HG02938 (cell line): ENCODE results near the gene COCH.
A peak's percentile ranks its signal among the peaks of the same experiment; 100 is the strongest.
"Not testable (repeated sequence)": the region's sequence is repeated elsewhere in the genome, so short reads cannot be mapped to it uniquely, and the experiment has no call there.

Experiments used
- ATAC-seq: cut with Tn5 transposase; IDR thresholded peaks from one replicate; pipeline ENCODE4 v1.9.1; 2021; ENCODE audit warnings: mild to moderate bottlenecking, moderate library complexity; ENCODE audit not compliant: unreplicated experiment

Gene COCH

DNA sequence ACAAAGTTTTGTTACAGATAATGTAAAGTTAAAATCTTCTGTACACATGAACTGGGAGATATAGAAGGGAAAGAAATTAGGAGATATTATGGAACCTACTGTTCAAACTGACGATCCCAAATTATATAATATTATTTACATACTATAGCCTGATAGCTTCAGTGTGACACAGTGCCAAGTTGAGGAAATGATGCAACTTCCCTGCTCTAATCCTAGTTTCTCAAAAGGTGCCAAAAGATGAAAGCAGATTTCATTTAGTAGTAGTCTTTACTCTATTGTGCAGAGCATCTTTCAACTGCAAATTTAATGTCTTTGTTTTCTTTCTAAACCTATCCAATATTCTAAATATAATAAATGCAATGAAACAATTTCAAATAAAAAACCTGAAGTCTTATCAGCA, 46.9 kb downstream of the COCH start:
- ATAC-seq = no peak

DNA sequence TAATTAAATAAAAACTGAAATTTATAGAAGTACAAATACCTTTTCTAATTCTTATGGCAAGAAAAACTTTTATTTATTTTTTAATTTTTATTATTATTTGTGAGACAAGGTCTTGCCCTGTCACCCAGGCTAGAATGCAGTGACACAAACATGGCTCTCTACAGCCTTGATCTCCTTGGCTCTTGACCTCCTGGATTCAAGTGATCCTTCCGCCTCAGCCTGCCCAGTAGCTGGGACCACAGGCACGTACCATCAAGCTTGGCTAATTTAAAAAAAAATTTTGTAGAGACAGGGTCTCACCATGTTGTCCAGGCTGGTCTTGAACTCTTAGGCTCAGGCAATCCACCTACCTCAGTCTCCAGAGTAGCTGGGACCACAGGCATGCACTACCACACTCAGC, 47.4 kb downstream of the COCH start:
- no peak for ATAC-seq

DNA sequence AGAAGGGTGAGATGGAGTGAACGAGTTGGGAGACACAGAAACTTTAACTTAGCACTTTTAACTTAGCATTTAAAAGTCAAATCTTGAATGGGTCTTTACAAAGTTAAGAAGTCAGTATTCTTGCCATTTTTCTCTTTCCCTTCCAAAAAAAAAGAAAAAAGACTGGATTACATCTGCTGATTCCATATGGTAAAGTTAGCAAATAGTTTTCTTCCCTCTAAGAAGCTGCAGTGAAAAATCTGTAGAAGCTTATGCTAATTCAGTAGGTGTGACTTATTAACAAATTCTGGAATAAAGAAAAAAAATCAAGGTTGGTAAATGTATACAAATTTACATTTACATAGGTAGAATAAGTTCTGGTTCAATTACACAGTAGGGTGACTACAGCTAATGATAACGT, 50.9 kb downstream of the COCH start:
- ATAC-seq = no peak

DNA sequence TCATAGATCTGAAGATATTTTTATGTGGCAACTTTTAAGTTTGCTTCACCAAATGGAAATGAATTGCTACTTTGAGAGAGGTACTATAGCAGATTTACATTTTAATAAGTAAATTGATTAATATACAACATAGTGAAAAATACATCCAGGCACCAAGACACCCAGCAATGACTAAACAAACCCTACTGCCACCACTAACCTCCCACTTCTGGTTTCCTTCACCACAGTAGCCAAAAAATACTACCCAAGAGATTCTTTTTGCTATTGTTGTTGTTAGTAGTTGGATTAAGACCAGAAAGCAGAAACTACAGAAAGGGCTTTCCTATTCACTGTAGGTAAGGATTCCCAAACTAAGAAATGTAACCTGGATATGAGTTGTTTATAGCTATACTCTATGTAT, 54.1 kb downstream of the COCH start:
- ATAC-seq = peak; percentile 54

DNA sequence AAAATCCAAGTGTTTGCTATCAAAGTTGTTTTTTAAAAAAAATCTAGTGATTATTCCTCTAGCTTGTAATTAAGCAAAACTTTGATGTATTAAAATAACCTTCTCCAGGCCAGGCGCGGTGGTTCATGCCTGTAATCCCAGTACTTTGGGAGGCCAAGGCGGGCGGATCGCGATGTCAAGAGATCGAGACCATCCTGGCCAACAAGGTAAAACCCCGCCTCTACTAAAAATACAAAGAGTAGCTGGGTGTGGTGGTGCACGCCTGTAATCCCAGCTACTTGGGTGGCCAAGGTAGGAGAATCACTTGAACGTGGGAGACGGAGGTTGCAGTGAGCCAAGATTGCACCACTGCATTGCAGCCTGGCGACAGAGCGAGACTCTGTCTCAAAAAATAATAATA, 59.6 kb downstream of the COCH start:
- not testable (repeated sequence) for ATAC-seq

DNA sequence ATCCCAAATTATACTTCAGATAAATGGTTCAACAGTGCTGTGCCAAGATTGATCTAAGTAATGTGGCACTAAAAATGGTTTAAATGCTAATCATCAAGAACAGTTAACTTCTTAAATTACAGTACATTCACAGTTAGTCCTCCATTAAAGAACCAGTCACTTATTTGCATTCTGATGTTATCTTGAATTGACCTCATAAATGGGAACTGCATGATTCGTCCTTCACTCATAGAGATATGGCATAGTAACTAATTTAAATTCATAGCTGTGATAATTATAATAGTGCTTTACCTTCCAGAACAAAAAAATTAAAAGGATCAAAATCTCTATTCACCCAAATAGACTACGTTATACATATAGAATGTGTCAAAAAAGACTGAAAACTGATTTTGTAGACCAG, 61.1 kb downstream of the COCH start:
- no peak for ATAC-seq

DNA sequence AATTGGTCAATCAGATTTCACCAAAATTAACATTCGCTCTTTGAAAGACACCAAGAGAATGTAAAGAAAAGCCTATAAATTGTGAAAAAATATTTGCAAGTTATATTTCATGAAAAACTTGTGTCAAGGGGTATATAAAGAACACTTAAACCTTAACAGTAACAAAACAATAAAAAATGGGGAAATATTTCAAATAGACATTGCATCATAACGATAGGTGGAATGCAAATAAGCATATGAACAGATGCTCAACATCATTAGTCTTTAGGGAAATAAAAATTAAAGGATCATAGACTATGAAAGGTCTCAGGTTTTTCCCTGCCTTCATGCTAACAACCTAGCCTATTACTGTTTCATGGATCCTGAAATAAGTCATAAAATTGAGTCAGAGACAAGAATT, 64.3 kb downstream of the COCH start:
- no peak for ATAC-seq
